ENCODE measurements around the gene MCM9. TPM values are rescaled to one million over a fixed set of nuclear protein-coding genes. Genes with fewer than 3 reads are reported as not detected.

The MCM9 gene
- 6.6 TPM for polyA plus RNA-seq (2013, experiment 1 of 2; ENCODE audit: insufficient read length)
- 5.5 TPM for polyA plus RNA-seq (2013, experiment 2 of 2; ENCODE audit: insufficient read length)

GRCh38 chr6:118934461-118935330 lies at the start of gene MCM9:
Gene MCM9 (minus strand): TSS chr6:118935159. CDS start chr6:118931723, 3,436 bp downstream.
- peak; percentile 87 for DNase-seq

- no peak for DNase-seq
Observed at GRCh38 chr6:118984342-118984741, 49.4 kb upstream of the MCM9 start.

DNA sequence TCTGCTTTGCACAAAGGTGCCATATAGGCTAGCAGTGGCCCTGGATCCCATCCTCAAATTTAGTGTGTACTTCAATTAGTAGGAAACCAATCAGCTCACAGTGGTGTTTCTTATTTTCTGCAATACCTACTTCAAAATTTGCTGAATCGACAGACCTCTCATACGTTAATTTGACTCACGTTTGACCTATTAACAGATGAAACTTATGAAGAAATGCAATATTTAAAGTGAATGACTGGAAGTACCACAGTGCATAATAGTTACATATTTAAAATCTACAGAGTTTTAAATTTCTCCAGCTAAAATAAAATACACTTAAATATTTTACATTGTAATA lies 47.6 kb upstream of the MCM9 start:
- no peak for DNase-seq

DNA sequence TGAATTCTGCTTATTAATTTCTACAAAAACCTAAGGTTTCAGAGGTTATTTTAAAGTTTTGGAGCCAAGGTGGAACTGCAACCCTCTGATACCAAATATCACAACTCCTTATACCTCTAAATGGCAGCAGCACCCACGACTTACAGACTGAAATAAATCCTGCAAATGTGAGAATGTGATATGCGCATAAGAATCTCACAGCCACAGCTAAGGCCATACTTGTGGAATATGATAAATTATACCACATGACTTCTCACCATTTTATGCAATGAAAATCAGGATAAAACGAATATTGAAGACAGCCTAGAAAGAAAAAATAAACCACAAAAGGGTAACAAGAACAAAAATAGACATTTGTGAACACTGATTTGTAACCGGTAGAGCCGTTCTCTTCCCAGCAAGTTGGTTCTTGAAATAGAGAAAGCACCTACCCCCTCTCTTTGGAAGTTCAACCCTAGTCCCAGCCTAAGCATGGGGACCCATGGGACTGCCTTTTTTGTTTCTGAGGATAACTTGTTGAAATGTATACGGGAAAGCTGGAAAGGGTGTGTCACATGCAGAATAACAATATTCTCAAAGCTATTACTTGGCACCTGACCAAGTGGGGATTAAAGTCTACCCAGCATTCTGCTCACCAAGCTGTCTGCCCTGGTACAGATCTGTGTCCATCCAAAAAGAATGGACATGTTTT lies 47.1 kb upstream of the MCM9 start:
- DNase-seq, result no peak

- peak; percentile 43 for DNase-seq
Observed at GRCh38 chr6:118980063-118980462, 45.1 kb upstream of the MCM9 start.

DNA sequence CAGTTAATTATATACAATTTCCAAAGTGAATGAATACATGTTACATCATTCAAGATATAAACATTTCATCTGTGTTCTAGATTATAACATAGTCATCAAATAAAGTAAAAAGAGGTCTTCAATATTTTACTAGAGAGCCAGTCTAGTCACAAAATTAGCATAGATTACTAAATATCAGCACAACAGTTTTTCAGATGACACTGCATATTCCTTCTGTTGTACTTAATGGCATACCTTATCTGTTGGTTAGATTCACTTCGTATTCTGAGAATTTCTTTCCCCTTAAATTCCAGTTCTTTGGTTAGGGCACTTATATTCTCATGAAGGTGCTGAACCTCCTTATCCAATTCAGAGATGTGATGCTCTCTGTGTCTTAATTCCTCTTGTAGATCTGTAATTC lies 39.8 kb upstream of the MCM9 start:
- DNase-seq, result no peak

DNA sequence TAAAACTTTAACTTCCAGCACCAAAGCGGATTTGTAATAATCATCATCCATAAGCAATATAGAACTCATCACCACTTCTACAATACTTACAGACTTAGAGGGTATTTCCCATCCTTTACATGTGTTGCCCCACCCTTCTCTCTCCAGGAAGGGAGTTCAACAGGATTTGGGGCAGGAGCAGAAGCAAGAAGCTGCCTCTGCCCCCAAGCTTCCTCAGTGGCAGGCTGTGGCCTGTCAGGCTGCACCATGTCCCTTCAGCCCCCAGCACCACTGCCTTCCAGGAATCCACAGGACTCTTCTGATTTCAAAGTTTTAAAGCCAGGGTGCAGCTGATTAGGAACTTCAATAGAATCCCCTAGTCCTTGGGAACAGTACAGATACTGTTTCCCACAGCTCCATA lies 36.7 kb upstream of the MCM9 start:
- no peak for DNase-seq

- no peak for DNase-seq
Observed at GRCh38 chr6:118970866-118971265, 35.9 kb upstream of the MCM9 start.

DNA sequence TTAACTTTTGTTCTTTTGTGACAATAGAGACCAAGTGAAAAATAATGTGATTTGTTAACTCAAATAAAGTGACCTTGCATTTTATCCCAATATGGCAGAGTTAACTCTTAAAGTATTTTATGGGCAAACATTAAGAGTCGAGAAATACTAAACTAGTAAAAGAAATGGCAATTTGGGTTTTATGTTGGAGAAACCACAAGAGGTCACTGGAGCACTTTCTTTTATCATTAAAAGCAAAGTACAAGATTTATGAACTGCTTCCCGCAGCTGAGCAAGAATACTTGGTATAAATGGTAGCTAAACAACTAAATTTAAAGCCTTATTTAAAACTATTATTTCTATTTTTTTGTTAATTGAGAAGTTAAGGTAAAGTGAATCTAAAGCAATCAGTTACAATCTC lies 33.5 kb upstream of the MCM9 start:
- DNase-seq, result peak; percentile 8

DNA sequence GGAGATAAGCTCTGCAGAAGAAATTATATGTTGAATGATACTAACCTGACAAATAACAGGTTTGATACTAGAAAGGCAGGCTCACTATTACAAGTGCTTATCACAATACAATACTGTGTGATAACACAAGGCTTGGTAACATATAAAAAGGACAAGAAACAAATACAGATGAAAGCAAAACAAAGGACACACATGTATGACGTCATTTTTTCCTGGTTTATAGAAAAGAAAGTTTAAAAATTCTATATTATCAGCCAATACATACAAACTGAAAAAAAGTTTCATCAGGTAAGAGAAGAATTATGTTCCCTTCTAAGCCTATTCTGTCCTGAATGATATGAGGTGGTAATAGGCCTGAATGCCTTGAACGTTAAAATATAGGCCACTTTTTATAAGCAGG lies 32.3 kb upstream of the MCM9 start:
- no peak for DNase-seq

DNA sequence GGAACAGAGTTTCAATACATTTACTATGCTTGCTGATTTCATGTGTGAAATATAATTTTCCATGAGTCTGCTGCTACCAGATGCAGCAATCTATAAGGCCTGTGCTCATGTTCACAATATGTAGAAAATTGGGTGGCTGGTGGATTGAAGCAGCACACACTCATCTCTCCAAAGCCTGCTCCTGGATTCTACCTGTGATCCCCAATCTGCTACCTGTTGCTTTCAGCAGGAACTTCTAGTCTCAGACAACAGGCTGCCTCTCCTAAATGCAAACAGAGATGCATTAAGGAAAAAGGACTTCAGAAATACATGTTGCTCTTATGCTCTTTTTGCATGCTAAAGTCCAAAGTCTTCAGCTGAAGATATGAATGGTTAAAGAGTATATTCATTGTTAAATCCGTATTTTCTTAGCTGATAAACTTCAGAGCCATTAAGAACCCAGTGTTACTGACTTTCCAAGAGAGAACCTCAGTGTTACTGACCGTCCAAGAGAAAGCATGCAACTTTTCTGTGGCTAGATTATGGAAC lies 30.9 kb upstream of the MCM9 start:
- DNase-seq, result no peak

DNA sequence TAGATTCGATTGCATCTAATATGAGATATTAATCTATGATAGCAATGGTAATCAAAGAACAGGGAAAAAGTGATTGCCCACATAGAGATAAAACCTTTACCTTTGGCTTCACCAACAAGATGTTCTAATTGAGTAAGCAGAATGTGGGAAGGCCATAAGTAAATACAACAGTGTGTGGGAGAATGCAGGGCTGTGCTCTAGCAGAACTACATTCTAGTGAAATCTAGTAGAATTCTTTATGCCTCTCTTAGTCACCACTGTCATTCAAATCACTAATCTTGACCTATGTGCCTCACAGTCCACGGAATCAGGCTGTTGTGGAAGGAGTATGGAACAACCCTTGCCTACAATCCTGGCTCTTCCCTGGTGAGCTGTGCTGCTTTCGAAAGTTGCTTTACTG lies 30.4 kb upstream of the MCM9 start:
- DNase-seq, result no peak

DNA sequence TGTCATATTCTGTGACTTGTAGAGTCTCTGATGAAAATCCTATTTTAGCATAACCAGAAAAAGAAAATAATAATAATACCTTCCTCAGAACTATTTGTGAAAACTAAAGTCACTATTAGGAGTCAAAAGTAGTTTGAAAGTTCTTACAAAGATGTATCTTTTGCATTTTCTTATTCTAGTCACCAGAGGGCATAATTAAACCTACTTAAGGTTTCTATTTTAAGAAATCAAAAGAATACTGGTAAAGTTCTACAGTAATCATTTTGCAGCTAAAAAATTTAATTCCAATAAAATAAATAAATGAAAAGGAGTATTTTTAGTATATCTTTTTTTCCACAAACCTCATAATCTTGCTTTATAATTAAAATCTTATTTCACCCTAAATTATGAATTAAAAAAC lies 28.0 kb upstream of the MCM9 start:
- DNase-seq, result peak; percentile 6

DNA sequence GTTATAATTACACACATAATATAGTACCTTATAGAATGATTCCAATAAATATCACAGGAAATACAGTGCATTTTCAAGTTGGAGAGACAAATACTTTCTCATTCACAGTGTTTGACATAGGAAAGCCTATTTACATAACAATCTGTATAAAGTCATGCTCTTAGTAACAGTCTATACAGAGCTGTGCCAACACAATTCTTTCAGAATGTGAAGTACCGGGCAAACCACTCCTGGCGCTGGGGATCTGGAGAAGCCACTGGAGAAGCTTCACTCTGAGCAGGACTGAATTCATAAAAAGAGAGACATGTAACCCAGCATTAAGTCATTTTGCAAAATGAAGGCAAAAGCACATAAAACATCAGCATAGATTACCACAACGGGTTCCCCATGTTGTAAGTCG lies 24.9 kb upstream of the MCM9 start:
- no peak for DNase-seq

GRCh38 chr6:118953391-118953790 lies 18.4 kb upstream of the MCM9 start:
- no peak for DNase-seq

DNA sequence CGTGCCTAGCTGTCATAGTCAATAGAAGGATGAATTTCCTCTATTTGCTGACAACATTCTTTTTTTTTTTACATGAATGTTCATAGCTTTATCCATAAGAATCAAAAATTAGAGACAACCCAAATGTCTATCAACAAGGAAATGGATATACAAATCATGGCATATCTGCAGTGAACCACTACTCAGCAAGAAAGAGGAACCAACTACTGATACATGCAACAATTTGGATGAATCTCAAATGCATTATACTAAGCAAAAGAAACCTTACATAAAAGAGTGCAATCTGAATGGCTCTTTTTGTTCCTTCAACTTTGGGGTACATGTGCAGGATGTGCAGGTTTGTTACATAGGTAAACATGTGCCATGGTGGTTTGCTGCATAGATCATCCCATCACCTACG lies 17.7 kb upstream of the MCM9 start:
- DNase-seq, result no peak

DNA sequence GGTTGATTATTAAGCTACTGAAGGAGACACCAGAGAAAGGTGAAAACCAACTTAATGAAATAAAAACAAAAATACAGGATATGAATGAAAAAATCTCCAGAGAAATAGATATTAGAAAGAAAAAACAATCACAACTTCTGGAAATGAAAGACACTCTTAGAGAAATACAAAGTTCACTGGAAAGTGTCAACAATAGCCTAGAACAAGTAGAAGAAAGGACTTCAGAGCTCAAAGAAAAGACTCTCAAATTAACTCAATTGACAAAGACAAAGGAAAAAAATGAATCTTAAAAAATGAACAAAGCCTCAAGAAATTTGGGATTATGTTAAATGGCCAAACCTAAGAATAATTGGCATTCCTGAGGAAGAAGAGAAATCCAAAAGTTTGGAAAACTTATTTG lies 10.3 kb upstream of the MCM9 start:
- no peak for DNase-seq

- no peak for DNase-seq
Observed at GRCh38 chr6:118940770-118941169, 5.8 kb upstream of the MCM9 start.

DNA sequence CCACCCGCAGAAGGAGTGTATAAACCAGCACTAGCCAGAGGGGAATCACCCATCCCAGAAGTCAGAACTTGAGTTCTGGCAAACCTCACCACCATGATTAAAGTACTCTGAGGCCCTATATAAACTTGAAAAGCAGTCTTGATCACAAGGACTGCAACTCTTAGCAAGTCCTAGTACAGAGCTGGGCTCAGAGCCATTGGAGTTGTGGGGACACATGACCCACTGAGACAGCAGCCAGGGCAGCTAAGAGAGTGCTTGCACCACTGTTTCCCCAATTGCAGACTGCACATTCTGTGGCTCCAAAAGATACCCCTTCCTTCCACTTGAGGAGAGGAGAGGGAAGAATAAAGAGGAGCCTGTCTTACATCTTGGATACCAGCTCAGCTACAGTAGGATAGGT lies 4.7 kb upstream of the MCM9 start:
- DNase-seq, result no peak

GRCh38 chr6:118935978-118936703 lies 1.2 kb upstream of the MCM9 start:
- DNase-seq, result no peak

GRCh38 chr6:118935331-118935668 lies 341 bp upstream of the MCM9 start:
- DNase-seq, result no peak

- DNase-seq, result no peak
Observed at GRCh38 chr6:118933855-118934460, 1.0 kb downstream of the MCM9 start.

DNA sequence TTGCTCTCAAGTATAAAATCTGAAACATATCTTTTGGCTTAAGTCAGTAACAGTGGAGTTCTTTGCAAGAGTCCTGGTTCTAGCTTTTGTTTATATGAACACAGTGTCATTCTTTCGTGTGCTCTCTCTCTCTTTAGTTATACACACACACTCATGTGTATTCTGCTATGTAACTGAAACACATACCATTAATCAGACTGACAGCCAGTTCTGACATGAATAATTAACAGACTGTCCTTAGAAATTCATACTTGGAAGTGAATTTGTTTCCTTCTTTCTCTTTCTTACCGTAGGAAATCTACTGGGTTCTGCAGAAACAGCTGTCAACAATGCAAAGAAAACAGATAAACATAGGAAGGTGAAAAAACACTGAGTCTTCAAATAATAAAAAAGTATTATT lies 2.5 kb downstream of the MCM9 start:
- no peak for DNase-seq
